HG02642 (cell line): ENCODE data around the gene RPL37A.

Source experiments
- ATAC-seq: cut with Tn5 transposase; IDR thresholded peaks from one replicate; pipeline ENCODE4 v1.9.1; 2021; ENCODE audit warnings: mild to moderate bottlenecking; ENCODE audit not compliant: unreplicated experiment, poor library complexity

The RPL37A gene

DNA sequence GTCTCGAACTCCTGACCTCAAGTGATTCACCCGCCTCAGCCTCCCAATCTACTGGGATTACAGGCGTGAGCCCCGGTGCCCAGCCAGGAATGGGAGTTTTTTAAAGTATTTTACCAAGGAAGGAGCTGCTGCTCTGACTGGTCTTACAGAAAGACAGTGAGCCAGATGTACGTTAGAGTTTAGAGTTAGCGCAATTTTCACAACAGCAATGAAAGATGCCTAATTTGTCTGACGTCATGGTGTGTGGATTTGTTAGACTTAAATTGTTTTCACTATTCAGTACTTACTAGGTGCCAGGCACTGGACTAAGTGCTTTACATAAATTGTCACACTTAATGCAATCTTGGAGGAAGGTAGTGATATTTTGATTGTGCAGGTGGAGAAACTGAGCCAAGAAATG, 12.4 kb upstream of the RPL37A start:
- ATAC-seq = no peak

GRCh38 chr2:216486708-216487107, 11.9 kb upstream of the RPL37A start:
- ATAC-seq = no peak

DNA sequence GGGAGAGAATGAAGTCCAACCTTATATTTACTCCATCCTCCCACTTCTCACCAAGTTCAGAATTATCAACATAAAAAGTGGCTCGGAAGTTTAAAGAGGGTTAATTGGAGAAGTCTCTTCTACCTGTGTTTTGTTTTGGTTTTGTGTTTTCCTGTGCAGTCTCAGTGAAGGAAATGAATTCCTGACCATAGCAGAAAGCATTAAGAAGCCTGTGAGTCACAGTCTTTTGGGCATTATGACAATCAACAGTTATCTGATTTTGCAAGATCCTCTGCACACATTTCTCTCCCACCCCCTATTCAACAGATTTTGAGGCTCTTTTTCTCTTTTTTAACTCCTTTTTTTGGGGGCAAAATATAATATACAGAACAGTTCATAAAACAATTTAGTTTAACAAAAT, 8.6 kb upstream of the RPL37A start:
- no peak for ATAC-seq

DNA sequence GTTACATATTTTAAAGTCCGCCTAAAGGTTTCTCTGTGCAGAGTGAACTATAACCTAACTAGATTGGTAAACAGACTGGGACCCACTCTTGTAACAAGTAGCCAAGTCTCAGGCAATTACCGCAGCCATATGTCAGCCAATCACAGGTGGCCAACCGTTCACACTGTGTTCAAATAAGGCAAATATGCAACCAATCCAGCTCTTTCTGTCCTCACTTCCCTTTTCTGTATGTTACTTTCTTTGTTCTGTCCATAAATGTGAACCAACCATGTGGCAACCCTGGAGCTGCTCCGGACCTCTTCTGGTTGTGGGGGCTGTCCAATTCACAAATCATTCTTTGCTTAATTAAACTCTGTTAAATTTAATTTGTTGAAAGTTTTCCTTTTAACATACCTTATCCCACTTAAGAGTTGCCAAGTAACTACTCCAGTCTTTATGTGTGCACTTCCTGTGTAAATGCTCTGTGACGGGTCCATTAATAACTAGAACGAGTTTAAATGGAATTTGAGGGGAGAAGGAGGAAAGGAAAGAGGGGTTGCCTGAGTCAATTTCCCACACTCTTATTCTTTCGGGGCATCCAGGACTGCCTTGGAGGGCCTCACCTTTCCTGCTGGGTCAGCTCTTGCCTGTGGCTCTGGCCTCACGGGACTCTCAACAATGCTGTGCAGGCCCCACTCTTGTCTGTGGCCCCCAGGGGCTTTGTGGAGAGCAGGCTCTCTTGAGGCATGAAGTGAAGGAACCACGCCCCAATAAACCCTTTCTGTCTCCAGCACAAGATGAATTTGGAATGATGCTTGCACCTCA, 6.6 kb upstream of the RPL37A start:
- peak; percentile 88 for ATAC-seq

- no peak for ATAC-seq
Measured at GRCh38 chr2:216492597-216493333, 5.9 kb upstream of the RPL37A start.

- no peak for ATAC-seq
Measured at GRCh38 chr2:216493334-216493685, 5.3 kb upstream of the RPL37A start.

- ATAC-seq = no peak
Measured at GRCh38 chr2:216495656-216496055, 3.0 kb upstream of the RPL37A start.

GRCh38 chr2:216497382-216498069, 1.1 kb upstream of the RPL37A start:
- ATAC-seq = no peak

DNA sequence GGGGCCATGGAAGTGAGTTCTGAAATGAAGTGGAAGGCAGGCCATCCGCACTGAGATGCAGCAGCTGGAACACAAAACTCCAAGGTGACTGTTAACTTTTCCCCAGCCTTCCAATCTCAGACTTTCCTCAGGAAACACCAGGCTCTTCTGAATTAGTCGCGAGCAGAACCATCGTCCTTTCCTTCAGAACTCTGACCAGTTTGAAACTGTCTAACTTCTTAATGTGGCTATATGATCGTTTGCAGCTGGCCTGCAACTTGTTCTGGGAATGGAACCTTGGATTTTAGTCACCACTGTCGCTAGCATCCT, 620 bp upstream of the RPL37A start:
- no peak for ATAC-seq

GRCh38 chr2:216499641-216500218, 1.1 kb downstream of the RPL37A start:
- no peak for ATAC-seq

- no peak for ATAC-seq
Measured at GRCh38 chr2:216500572-216500971, 1.9 kb downstream of the RPL37A start.

- no peak for ATAC-seq
Measured at GRCh38 chr2:216501854-216502253, 3.2 kb downstream of the RPL37A start.

DNA sequence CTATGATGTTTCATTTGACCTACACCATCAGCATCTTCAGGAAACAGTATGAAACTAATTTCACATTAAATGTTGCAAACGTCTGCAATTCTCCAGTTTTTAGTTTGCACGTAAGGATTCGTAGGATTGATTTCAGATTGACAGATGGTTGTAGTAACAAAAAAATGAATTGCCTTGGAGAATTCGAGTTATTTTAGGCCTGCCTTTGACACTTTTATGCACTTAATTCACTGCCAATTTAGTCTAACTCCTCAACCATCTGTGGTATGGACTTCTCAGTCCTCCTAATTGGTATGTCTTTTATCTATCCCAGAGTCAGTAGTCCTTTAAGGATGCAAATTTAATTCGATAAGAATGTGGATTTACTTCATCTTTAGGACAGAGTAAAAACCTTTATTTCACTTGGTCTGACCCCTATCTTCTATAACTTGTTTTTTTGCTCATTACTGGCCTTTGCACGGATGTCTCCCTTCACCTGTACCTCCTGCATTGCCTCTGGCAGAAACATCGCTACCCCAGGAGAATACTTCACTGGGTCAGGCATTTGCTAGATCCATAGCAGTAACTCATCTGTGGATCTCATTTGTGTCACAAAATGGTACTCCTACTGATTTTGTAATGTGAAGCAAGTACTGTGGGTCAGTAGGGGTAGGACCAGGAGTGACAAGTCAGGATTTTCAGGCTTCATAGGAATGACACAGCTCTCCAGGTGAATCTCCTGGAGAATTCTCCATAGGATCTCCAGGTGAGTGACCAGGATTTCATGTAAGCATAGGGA, 3.9 kb downstream of the RPL37A start:
- ATAC-seq = no peak

DNA sequence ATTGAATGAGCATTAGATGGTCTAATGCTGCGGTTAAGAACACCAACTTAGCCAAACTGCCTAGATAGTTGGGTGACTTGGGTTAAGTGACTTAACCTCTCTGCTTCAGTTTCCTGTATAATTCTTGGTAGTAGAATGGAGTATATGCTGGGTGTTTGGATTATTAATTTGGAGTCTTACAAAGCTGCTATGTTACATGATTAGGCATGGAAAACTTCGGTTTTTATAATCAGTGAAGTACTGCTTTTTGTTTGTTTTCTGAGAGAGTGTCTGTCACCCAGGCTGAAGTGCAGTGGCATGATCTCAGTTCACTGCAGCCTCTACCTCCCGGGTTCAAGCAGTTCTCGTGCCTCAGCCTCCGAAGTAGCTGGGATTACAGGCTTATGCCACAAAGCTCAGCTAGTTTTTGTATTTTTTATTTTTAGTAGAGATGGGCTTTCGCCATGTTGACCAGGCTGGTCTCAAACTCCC, 4.5 kb downstream of the RPL37A start:
- ATAC-seq = no peak

- no peak for ATAC-seq
Measured at GRCh38 chr2:216503697-216504375, 5.2 kb downstream of the RPL37A start.

GRCh38 chr2:216504376-216504762, 5.7 kb downstream of the RPL37A start:
- ATAC-seq = no peak

DNA sequence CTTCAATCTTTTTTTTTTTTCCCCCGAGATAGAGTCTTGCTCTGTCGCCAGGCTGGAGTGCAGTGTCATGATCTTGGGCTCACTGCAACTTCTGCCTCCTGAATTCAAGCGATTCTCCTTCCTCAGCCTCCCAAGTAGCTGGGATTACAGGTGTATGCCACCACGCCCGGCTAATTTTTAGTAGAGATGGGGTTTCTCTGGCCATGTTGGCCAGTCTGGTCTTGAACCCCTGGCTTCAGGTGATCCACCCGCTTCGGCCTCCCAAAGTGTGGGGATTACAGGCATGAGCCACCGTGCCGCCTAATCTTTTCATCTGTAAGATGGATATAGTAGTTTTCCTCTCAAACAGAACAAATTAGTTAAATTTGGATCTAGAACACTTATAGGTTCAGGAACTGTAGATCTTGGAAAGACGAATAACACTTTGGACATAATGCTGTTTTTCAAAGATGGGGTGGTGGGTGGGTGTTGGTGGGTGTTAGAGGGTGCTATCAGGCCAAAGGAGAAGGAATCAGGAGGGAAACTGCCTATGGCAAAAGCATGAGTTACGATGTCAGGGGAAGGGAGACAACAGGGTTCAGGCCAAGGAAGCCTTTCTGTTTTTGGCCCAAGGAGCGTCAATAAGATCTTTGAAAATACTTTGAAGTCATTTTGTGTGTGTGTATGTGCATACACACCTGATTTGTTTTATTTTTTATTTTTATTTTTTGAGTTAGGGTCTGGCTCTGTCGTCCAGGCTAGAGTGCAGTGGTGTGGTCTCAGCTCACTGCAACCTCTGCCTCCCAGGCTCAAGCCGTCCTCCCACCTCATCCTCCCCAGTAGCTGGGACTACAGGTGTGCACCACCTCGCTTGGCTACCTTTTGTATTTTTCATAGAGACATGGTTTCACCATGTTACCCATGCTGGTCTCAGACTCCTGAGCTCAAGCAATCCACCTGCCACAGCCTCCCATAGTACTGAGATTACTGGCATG, 6.8 kb downstream of the RPL37A start:
- no peak for ATAC-seq
